Activated naive CD4-positive, alpha-beta T cell treated with anti-CD3 and anti-CD28 coated beads, Interleukin-2, amount 50 U/mL, for 24 hours (primary cell): Measurements from ENCODE around the gene IGFLR1.
"Not testable (repeated sequence)": the region's sequence is repeated elsewhere in the genome, so short reads cannot be mapped to it uniquely, and the experiment has no call there.

Source experiments
- H3K27ac Mint-ChIP-seq: one replicate; pipeline ENCODE4 v1.8.0; 2021; ENCODE audit warnings: mild to moderate bottlenecking, mixed read lengths
- H3K27me3 Mint-ChIP-seq: one replicate; pipeline ENCODE4 v1.8.0; 2021; ENCODE audit warnings: mixed read lengths
- H3K36me3 Mint-ChIP-seq: one replicate; pipeline ENCODE4 v1.8.0; 2021; ENCODE audit warnings: mixed read lengths
- H3K4me1 Mint-ChIP-seq: one replicate; pipeline ENCODE4 v1.8.0; 2021; ENCODE audit warnings: mixed read lengths
- H3K4me3 Mint-ChIP-seq: one replicate; pipeline ENCODE4 v1.8.0; 2021; ENCODE audit warnings: mild to moderate bottlenecking, mixed read lengths
- H3K9me3 Mint-ChIP-seq: one replicate; pipeline ENCODE4 v1.8.0; 2021; ENCODE audit warnings: mixed read lengths

The IGFLR1 gene

DNA sequence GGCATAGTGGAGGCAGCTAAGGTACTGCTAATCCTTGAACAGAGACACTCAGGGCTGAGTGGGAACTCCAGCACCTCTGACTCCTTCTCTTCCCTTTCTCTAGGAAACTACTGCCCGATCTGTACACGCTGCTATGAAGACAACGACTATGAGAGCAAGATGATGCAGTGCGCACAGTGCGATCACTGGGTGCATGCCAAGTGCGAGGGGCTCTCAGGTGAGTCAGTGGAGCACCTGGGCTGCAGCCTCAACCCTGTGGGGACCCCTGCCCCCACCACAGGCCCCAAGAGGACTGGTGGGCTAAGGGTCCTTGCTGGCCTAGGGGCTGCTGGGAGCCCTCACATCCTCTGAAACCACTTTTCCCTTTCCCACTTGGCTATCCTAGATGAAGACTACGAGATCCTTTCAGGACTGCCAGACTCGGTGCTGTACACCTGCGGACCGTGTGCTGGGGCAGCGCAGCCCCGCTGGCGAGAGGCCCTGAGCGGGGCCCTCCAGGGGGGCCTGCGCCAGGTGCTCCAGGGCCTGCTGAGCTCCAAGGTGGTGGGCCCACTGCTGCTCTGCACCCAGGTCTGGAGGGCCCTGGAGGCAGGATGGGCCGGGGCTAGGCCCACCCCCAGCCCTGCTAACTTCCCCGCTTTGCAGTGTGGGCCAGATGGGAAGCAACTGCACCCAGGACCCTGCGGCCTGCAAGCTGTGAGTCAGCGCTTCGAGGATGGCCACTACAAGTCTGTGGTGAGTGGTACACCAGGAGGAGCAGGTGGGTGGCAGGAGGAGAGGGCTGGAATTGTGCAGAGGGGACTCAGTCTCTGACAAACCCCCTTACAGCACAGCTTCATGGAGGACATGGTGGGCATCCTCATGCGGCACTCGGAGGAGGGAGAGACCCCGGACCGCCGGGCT is 14.9 kb downstream of the IGFLR1 start:
- Mint-ChIP-seq H3K27ac (no peak overlapping the region), H3K4me1 (peaks cover 4% of the 10 kb centered on the region), H3K4me3 (no peak overlapping the region)

GRCh38 chr19:35725216-35725861 is 16.9 kb downstream of the IGFLR1 start:
- H3K27me3 Mint-ChIP-seq = no peaks in the 10 kb centered on the region
- no peak overlapping the region for H3K4me3 Mint-ChIP-seq
- no peaks in the 10 kb centered on the region for H3K9me3 Mint-ChIP-seq
- H3K4me1 Mint-ChIP-seq = peaks cover 11% of the 10 kb centered on the region
- H3K36me3 Mint-ChIP-seq = peaks cover 8% of the 10 kb centered on the region
- H3K27ac Mint-ChIP-seq = no peak overlapping the region

More for the DNA sequence above, 14.9 kb downstream of the IGFLR1 start:
- peaks cover 17% of the 10 kb centered on the region for H3K36me3 Mint-ChIP-seq
- no peaks in the 10 kb centered on the region for H3K9me3 Mint-ChIP-seq
- no peaks in the 10 kb centered on the region for H3K27me3 Mint-ChIP-seq

- Mint-ChIP-seq H3K4me1 (peaks cover 15% of the 10 kb centered on the region), H3K27me3 (no peaks in the 10 kb centered on the region), H3K9me3 (no peaks in the 10 kb centered on the region), H3K27ac (peak overlapping the region; percentile 41), H3K36me3 (peaks cover 8% of the 10 kb centered on the region), H3K4me3 (no peak overlapping the region)
Observed at GRCh38 chr19:35724560-35724959, 17.7 kb downstream of the IGFLR1 start.

DNA sequence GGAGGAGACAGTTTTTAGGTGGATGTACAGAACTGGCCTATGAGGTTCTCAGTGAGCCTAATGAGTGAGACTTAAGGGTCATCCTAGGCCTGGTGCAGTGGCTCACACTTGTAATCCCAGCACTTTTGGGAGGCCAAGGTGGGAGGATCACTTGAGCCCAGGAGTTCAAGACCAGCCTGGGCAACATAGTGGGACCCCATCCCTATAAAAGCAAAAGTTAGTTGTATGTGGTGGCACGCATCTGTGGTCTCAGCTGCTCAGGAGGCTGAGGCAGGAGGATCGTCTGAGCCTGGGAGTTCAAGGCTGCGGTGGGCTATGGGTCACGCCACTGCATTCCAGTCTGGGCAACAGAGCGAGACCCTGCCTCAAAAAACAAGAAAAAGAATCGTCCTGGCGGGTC is 18.1 kb downstream of the IGFLR1 start:
- H3K9me3 Mint-ChIP-seq, H3K36me3 Mint-ChIP-seq, H3K4me3 Mint-ChIP-seq, H3K27me3 Mint-ChIP-seq: not testable (repeated sequence)
- peaks cover 20% of the 10 kb centered on the region for H3K4me1 Mint-ChIP-seq
- H3K27ac Mint-ChIP-seq = peak overlapping the region; percentile 41

- no peaks in the 10 kb centered on the region for H3K27me3 Mint-ChIP-seq
- H3K9me3 Mint-ChIP-seq = no peaks in the 10 kb centered on the region
- H3K36me3 Mint-ChIP-seq = peaks cover 8% of the 10 kb centered on the region
- H3K27ac Mint-ChIP-seq = no peak overlapping the region
- peaks cover 22% of the 10 kb centered on the region for H3K4me1 Mint-ChIP-seq
- H3K4me3 Mint-ChIP-seq = no peak overlapping the region
Observed at GRCh38 chr19:35723671-35724070, 18.6 kb downstream of the IGFLR1 start.

DNA sequence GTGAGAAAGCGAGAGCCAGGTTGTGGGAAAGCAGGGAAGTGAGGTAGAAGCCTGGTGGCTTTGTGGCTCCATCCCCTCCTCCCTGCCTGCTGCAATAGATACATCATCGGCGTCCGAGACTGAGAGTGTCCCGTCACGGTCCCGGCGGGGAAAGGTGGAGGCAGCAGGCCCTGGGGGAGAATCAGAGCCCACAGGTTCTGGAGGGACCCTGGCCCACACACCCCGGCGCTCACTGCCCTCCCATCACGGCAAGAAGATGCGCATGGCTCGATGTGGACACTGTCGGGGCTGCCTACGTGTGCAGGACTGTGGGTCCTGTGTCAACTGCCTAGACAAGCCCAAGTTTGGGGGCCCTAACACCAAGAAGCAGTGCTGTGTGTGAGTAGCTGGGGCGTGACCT is 19.4 kb downstream of the IGFLR1 start:
- Mint-ChIP-seq H3K9me3 (no peaks in the 10 kb centered on the region), H3K27ac (no peak overlapping the region), H3K27me3 (no peaks in the 10 kb centered on the region), H3K4me3 (no peak overlapping the region), H3K4me1 (peaks cover 22% of the 10 kb centered on the region), H3K36me3 (peaks cover 6% of the 10 kb centered on the region)

- Mint-ChIP-seq H3K36me3 (peaks cover 6% of the 10 kb centered on the region), H3K27me3 (no peaks in the 10 kb centered on the region), H3K9me3 (no peaks in the 10 kb centered on the region), H3K4me3 (no peak overlapping the region), H3K4me1 (peaks cover 22% of the 10 kb centered on the region), H3K27ac (no peak overlapping the region)
Observed at GRCh38 chr19:35722461-35722860, 19.8 kb downstream of the IGFLR1 start.

GRCh38 chr19:35721374-35721773 is 20.9 kb downstream of the IGFLR1 start:
- Mint-ChIP-seq H3K9me3 (no peaks in the 10 kb centered on the region), H3K4me1 (peaks cover 26% of the 10 kb centered on the region), H3K4me3 (no peak overlapping the region), H3K27me3 (no peaks in the 10 kb centered on the region), H3K36me3 (peaks cover 6% of the 10 kb centered on the region), H3K27ac (no peak overlapping the region)

DNA sequence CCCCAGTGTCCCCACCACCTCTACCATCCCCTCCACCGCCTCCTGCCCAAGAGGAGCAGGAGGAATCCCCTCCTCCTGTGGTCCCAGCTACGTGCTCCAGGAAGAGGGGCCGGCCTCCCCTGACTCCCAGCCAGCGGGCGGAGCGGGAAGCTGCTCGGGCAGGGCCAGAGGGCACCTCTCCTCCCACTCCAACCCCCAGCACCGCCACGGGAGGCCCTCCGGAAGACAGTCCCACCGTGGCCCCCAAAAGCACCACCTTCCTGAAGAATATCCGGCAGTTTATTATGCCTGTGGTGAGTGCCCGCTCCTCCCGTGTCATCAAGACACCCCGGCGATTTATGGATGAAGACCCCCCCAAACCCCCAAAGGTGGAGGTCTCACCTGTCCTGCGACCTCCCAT is 21.6 kb downstream of the IGFLR1 start:
- Mint-ChIP-seq H3K4me3 (no peak overlapping the region), H3K36me3 (peaks cover 6% of the 10 kb centered on the region), H3K4me1 (peaks cover 34% of the 10 kb centered on the region), H3K27ac (no peak overlapping the region), H3K27me3 (no peaks in the 10 kb centered on the region), H3K9me3 (no peaks in the 10 kb centered on the region)

GRCh38 chr19:35720163-35720524 is 22.1 kb downstream of the IGFLR1 start:
- peak overlapping the region; percentile 27 for H3K4me3 Mint-ChIP-seq
- no peaks in the 10 kb centered on the region for H3K9me3 Mint-ChIP-seq
- peak overlapping the region; percentile 57 for H3K27ac Mint-ChIP-seq
- peaks cover 6% of the 10 kb centered on the region for H3K36me3 Mint-ChIP-seq
- H3K4me1 Mint-ChIP-seq = peaks cover 36% of the 10 kb centered on the region
- no peaks in the 10 kb centered on the region for H3K27me3 Mint-ChIP-seq

- Mint-ChIP-seq H3K4me1 (peaks cover 41% of the 10 kb centered on the region), H3K27ac (peak overlapping the region; percentile 76), H3K4me3 (peak overlapping the region; percentile 90), H3K27me3 (no peaks in the 10 kb centered on the region), H3K9me3 (no peaks in the 10 kb centered on the region), H3K36me3 (peaks cover 6% of the 10 kb centered on the region)
Observed at GRCh38 chr19:35719402-35720162, 22.7 kb downstream of the IGFLR1 start.

GRCh38 chr19:35718345-35719041 is 23.8 kb downstream of the IGFLR1 start:
- H3K27me3 Mint-ChIP-seq = no peaks in the 10 kb centered on the region
- H3K36me3 Mint-ChIP-seq = peaks cover 5% of the 10 kb centered on the region
- peaks cover 48% of the 10 kb centered on the region for H3K4me1 Mint-ChIP-seq

DNA sequence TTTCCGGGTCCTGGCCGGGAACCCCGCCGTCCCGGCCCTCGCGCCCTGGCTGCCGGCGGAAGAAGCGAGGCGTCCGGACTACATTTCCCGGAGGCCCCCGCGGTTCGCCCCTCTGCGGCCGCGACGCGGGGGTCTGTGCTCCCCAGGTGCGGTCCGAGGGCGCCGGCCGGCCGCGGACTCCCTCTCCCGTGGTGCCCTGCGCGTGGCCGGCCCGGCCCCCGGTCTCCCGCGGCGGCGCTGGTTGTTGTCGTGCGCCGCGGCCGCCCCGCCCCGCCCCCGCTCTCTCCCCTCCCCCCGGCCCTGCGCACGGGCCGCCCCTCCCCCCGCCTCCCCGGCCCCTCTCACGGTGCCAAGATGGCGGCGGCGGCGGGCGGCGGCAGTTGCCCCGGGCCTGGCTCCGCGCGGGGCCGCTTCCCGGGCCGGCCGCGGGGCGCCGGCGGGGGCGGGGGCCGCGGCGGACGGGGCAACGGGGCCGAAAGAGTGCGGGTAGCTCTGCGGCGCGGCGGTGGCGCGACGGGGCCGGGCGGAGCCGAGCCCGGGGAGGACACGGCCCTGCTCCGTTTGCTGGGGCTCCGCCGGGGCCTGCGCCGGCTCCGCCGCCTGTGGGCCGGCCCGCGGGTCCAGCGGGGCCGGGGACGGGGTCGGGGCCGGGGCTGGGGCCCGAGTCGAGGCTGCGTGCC is 24.4 kb downstream of the IGFLR1 start, which contains the start of gene KMT2B:
Gene KMT2B (plus strand): TSS at position 339 of the 680 bp plus-strand sequence. CDS start 16 bp downstream, at position 355.
- peaks cover 55% of the 10 kb centered on the region for H3K4me1 Mint-ChIP-seq
- H3K9me3 Mint-ChIP-seq = no peaks in the 10 kb centered on the region
- H3K36me3 Mint-ChIP-seq = peaks cover 5% of the 10 kb centered on the region
- no peaks in the 10 kb centered on the region for H3K27me3 Mint-ChIP-seq
- H3K27ac Mint-ChIP-seq = peak within 1 kb of the TSS; percentile 97
- peak within 1 kb of the TSS; percentile 99 for H3K4me3 Mint-ChIP-seq

More at GRCh38 chr19:35718345-35719041, 23.8 kb downstream of the IGFLR1 start:
- Mint-ChIP-seq H3K9me3 (no peaks in the 10 kb centered on the region), H3K27ac (peak overlapping the region; percentile 91), H3K4me3 (peak overlapping the region; percentile 90)

DNA sequence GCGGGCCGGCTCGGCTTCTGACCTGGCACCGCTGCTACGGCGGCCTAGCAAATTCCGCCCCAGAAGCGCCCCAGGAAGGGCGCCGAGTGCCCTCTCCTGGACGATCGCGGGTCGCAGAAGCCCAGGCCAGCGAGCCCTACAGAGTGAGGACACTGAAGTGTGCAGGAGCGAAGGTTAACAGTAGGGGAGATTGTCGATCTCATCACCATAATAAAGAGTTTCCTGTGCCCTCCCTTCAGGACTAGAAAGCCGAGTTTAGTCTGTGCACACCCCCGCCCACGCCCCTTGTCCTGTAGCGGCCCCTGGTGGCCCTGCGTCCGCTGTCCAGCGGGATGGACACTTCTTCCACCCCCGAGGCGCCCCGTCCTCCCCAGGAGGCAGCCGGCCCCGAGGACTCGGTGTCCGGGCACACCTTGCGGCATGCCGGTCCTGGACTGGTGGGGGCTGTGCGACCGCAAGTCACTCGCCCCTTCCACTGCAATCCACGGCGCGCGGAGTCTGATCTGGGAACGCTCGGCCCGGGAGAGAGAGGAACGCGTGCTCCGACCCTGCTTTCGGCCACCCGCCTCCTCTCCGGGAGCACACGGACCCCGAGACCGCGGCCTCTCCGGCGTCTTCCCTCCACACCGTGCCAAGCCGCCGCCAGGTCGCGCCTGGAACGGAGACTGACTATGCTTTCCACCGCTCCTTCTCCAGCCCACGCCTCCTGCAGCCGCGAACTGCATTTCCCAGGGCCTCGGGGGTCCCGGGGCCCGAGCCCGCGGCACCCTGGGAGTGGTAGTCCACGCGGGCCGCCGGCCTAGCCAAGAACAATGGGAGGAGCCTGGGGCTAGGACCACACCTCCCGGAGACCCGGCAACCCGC is 25.2 kb downstream of the IGFLR1 start:
- H3K27ac Mint-ChIP-seq = peak overlapping the region; percentile 97
- peaks cover 63% of the 10 kb centered on the region for H3K4me1 Mint-ChIP-seq
- H3K36me3 Mint-ChIP-seq = peaks cover 5% of the 10 kb centered on the region
- no peaks in the 10 kb centered on the region for H3K9me3 Mint-ChIP-seq
- peak overlapping the region; percentile 99 for H3K4me3 Mint-ChIP-seq
- no peaks in the 10 kb centered on the region for H3K27me3 Mint-ChIP-seq
